AG04449 (cell line): Measurements from ENCODE around the gene VSNL1.
A peak's percentile ranks its signal among the peaks of the same experiment; 100 is the strongest.

Source experiments
- CTCF ChIA-PET: fragments of 350-600 bp; formaldehyde crosslinking; extraction: SDS; loops from one replicate; lab custom pipeline; 2021; ENCODE audit warnings: antibody characterized with exemption; lab: Yijun Ruan, JAX
- POLR2A ChIA-PET: fragments of 400-600, 350-600 bp; formaldehyde crosslinking; extraction: SDS; loops from one replicate; lab custom pipeline; 2020; ENCODE audit warnings: antibody characterized with exemption, inconsistent platforms; lab: Yijun Ruan, JAX
- DNase-seq: peaks from one replicate; pipeline ENCODE4 v3.0.0-alpha.2; 2010; ENCODE audit warnings: low read depth, low spot score
- H3K4me3 ChIP-seq: 2 replicates; pipeline ENCODE4 v1.5.1; 2011; ENCODE audit warnings: low read depth, mild to moderate bottlenecking, control low read depth, low read length
- TF ChIP-seq, protein P1 (sequence below): IDR thresholded peaks from one replicate; pipeline ENCODE4 v1.5.1; 2011; ENCODE audit warnings: mild to moderate bottlenecking, moderate library complexity, low read length, control low read depth, inconsistent platforms; ENCODE audit not compliant: insufficient read depth; ENCODE audit errors: missing control alignments

Gene VSNL1

DNA sequence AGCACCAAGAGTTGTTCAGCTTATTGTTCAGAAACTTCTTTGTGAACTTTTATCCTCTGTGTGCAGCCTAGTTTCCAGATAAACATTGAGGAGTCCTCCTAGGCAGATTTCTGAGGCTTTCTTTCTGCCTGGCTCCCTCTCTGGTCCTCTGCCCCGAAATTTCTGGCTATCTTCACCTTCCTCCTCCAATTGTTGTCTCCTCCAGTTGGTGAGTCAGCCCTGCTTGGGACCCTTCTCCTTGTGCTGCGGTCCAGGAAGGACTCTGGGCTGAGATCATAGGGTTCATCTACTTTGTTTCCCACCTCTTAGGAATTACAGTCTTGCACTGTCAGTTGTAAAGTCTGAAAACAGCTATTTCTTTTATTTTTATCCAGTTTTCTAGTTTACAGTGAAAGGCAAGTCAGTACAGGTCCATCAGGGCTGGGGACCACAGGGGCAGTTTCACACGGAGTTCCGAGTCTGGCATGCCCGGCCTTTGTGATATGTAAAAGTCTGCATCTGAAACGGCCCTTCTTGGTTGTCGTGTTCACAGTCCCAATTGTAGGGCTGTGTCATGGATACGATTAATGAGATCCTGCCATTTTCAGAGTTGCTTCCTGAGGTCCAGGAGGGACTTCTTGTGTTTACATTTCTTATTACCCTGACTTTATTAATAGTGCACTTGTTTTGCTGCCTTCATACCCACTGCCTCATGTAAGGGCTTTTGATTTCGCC, 112.3 kb downstream of the VSNL1 start:
- TF ChIP-seq, protein P1, sequence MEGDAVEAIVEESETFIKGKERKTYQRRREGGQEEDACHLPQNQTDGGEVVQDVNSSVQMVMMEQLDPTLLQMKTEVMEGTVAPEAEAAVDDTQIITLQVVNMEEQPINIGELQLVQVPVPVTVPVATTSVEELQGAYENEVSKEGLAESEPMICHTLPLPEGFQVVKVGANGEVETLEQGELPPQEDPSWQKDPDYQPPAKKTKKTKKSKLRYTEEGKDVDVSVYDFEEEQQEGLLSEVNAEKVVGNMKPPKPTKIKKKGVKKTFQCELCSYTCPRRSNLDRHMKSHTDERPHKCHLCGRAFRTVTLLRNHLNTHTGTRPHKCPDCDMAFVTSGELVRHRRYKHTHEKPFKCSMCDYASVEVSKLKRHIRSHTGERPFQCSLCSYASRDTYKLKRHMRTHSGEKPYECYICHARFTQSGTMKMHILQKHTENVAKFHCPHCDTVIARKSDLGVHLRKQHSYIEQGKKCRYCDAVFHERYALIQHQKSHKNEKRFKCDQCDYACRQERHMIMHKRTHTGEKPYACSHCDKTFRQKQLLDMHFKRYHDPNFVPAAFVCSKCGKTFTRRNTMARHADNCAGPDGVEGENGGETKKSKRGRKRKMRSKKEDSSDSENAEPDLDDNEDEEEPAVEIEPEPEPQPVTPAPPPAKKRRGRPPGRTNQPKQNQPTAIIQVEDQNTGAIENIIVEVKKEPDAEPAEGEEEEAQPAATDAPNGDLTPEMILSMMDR = no peak
- no peak for DNase-seq
- POLR2A ChIA-PET = no interaction called here
- CTCF ChIA-PET = interaction anchor here (0.9 to 1.4 kb wide), 2 partner anchors 9 to 18 kb away, joined by 3 to 6 read pairs; no protein-coding TSS in a partner anchor
- H3K4me3 ChIP-seq = no peak overlapping the region

DNA sequence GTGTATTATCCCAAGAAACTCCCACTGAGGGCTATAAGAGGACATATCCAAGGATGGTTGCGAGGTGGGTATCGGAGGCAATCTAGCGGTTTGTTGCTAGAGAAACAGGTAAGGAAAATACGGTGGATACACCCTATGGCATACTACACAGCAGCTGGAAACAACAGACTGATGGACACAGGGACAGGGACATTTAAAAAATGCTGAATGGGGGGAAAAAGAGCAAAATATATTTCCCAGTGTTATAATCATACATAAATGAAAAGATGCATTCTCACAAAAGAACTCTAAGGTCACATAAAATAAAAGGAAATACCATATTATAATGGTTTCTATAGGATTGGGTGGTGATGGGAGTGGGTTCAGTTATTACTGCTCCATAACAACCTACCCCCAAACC, 117.3 kb downstream of the VSNL1 start:
- H3K4me3 ChIP-seq = no peak overlapping the region
- TF ChIP-seq, protein P1 = no peak
- ChIA-PET CTCF (interaction anchor here (3.9 to 4.2 kb wide), 2 partner anchors 12 to 13 kb away, joined by 18 to 44 read pairs; no protein-coding TSS in a partner anchor), POLR2A (no interaction called here)
- DNase-seq = no peak

DNA sequence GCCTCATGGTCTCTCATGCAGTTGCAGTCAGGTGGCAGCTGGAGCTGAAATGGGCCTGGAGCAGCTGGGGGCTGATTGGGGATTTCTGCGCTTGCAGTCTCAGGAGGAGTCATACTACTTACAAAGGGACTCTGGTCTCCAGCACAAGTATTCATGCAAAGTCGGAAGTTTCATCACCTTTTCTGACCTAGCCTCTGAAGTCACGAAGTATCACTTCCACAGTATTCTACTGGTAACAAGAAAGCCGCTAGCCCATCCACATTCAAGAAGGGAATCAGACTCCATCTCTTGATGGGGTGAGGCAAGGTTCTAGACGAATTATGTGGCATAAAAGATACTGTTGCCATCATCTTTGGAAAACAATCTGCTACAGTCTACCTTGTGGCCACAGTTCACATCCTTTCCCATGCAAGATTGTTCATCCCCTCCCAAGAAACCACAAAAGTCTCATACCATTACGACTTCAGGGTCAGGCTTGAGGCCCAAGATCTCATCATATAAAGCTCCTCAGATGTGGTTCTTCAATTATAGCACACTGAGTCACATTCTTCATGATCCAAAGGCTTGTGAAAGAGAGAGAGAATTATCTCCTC, 117.9 kb downstream of the VSNL1 start:
- ChIA-PET CTCF (interaction anchor here (5.6 kb wide), 1 partner anchor 13 kb away, joined by 51 read pairs; no protein-coding TSS in a partner anchor), POLR2A (no interaction called here)
- H3K4me3 ChIP-seq = no peak overlapping the region
- DNase-seq = peak; percentile 57
- TF ChIP-seq, protein P1 = no peak

DNA sequence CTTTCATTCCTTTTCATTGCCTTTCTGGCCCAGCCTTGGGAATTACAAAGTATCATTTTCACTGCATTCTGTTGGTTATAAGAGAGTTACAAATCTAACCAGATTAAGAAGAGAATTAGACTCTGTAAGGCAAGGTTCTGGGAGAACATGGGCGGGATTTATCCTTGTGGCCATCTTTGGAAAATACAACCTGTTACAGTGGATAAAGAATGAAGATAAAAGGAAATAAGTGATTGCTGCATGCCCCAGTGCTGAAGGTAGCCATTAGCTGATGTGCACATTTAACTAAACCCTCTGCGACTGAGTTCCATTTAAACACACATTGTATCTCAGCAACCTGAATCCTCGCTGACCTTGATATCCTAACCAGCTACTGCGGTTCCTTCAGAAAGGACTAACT, 119.7 kb downstream of the VSNL1 start:
- TF ChIP-seq, protein P1 = no peak
- H3K4me3 ChIP-seq = no peak overlapping the region
- CTCF ChIA-PET = interaction anchor here (2.1 to 5.6 kb wide), 3 partner anchors 11 to 887 kb away, joined by 8 to 51 read pairs (median 51); no protein-coding TSS in a partner anchor
- DNase-seq = no peak
- POLR2A ChIA-PET = no interaction called here

DNA sequence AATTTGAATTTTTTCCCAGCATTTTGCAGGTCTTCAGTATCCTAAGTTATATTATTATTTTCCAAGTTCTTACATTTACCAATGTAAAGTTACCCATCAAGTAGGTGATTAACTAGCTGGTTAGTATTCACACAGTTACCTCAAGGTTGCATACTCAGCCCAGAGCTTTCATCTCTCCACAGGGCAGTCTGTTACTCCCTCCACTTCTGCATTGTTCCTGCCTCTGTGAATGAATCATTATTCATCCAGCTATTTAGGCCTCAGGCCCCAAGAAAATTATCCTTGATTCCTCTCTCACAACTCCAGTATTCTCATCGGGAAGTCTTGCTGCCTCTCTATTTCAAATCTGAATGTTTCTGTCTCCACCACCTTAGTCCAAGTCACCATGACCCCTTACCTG, 121.0 kb downstream of the VSNL1 start:
- TF ChIP-seq, protein P1 = no peak
- CTCF ChIA-PET = interaction anchor here (2.1 to 5.6 kb wide), 3 partner anchors 10 to 888 kb away, joined by 8 to 51 read pairs (median 51); no protein-coding TSS in a partner anchor
- POLR2A ChIA-PET = no interaction called here
- DNase-seq = no peak
- no peak overlapping the region for H3K4me3 ChIP-seq

DNA sequence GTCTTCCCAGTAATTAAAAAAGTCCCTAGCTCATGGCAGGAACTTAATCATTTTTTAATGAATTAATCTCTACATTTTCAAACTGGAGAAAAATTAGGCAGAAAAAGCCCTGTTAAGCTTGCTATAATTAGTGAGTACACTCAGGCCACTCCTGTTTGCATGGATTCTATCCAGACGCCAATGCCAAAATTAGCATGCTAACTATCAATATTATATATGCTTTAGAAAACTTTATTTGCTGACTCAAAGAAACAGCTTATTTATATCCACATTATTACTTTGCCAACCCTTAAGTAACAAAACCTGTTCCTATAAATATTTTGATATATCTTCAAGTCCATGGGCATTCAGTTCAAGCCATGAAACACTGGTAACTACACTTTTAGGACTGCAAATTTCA, 122.2 kb downstream of the VSNL1 start:
- DNase-seq = no peak
- no peak overlapping the region for H3K4me3 ChIP-seq
- ChIA-PET POLR2A (no interaction called here), CTCF (interaction anchor here (0.8 to 5.6 kb wide), 4 partner anchors 9 to 888 kb away, joined by 3 to 51 read pairs (median 28); no protein-coding TSS in a partner anchor)
- TF ChIP-seq, protein P1 = no peak
